ENCODE measurements around the gene TP53INP2. TPM values are rescaled to one million over a fixed set of nuclear protein-coding genes. Genes with fewer than 3 reads are reported as not detected.

The TP53INP2 gene
- total and polyA plus RNA-seq, 4 experiments from 2014 or later = 0.23 to 1.2 (median 0.86) TPM; not detected in 1

GRCh38 chr20:34709831-34710567, 5.9 kb downstream of the TP53INP2 start:
- no peaks in the 10 kb centered on the region for H3K27me3 ChIP-seq (ENCODE audit: insufficient read depth, low read length)
- H3K4me1 Mint-ChIP-seq = peaks cover 10 to 43% (median 13%) of the 10 kb centered on the region in 4 donors
- CTCF ChIA-PET (ENCODE audit: partially characterized antibody) = interaction anchor here (1.9 to 8.8 kb wide), 2 partner anchors 60 to 169 kb away, joined by 5 to 148 read pairs; no protein-coding TSS in a partner anchor
- POLR2A ChIA-PET (ENCODE audit: partially characterized antibody) = no interaction called here
- no peaks in the 10 kb centered on the region for H3K36me3 ChIP-seq (ENCODE audit: insufficient read depth, low read length)
- peak overlapping the region; percentile 88 to 95 (median 94) for H3K27ac Mint-ChIP-seq
- H3K27me3 Mint-ChIP-seq = no peaks in the 10 kb centered on the region
- peak overlapping the region; percentile 84 for H3K27ac ChIP-seq (ENCODE audit: low read depth, low read length)
- no peak for DNase-seq
- H3K4me3 ChIP-seq (ENCODE audit: low read length in 2 of 2) = peak overlapping the region; percentile 69 to 79
- intact Hi-C loops (cut with micrococcal nuclease) = loop anchor here (1.0 kb wide), 4 partner anchors 33 to 407 kb away; partner anchors contain the start of genes AHCY and PIGU
- H3K9me3 Mint-ChIP-seq = peaks cover 0 to 3% (median 0%) of the 10 kb centered on the region in 8 donors
- H3K9me3 ChIP-seq (ENCODE audit: control insufficient read depth in 1 of 2, low read length in 2 of 2) = no peaks in the 10 kb centered on the region
- H3K36me3 Mint-ChIP-seq = peaks cover 8 to 12% of the 10 kb centered on the region in 2 donors
- peak overlapping the region; percentile 87 to 92 (median 89) for H3K4me3 Mint-ChIP-seq
- peaks cover 20% of the 10 kb centered on the region for H3K4me1 ChIP-seq (ENCODE audit: insufficient read depth, low read length)

DNA sequence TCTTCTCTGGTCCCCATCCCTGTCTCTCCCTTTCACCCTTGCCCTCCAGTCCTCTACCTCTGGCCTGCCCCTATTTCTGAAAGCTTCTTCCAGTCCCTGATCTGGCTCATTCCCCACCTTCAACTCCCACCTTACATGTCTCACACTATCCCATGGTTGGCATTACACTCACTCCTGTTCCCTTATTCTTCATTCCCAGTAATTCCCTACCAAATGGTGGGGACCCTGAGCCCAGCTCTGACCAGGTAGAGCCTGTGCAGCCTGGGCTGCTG, 6.4 kb downstream of the TP53INP2 start:
- H3K4me3 Mint-ChIP-seq = peak overlapping the region; percentile 78 to 91 (median 88)
- H3K4me3 ChIP-seq (ENCODE audit: low read length in 2 of 2) = no peak overlapping the region
- intact Hi-C loops (cut with micrococcal nuclease) = no loop called here
- peaks cover 0 to 3% (median 0%) of the 10 kb centered on the region in 8 donors for H3K9me3 Mint-ChIP-seq
- no peak for DNase-seq
- no peaks in the 10 kb centered on the region for H3K27me3 Mint-ChIP-seq
- H3K27ac ChIP-seq (ENCODE audit: low read depth, low read length) = no peak overlapping the region
- peaks cover 12 to 17% of the 10 kb centered on the region in 2 donors for H3K36me3 Mint-ChIP-seq
- H3K4me1 Mint-ChIP-seq = peaks cover 10 to 38% (median 12%) of the 10 kb centered on the region in 4 donors
- H3K36me3 ChIP-seq (ENCODE audit: insufficient read depth, low read length) = no peaks in the 10 kb centered on the region
- H3K27me3 ChIP-seq (ENCODE audit: insufficient read depth, low read length) = no peaks in the 10 kb centered on the region
- peak overlapping the region; percentile 69 to 94 (median 93) for H3K27ac Mint-ChIP-seq
- CTCF ChIA-PET (ENCODE audit: partially characterized antibody) = interaction anchor here (1.9 to 8.8 kb wide), 3 partner anchors 59 to 170 kb away, joined by 4 to 148 read pairs (median 5); no protein-coding TSS in a partner anchor
- peaks cover 17% of the 10 kb centered on the region for H3K4me1 ChIP-seq (ENCODE audit: insufficient read depth, low read length)
- no peaks in the 10 kb centered on the region for H3K9me3 ChIP-seq (ENCODE audit: control insufficient read depth in 1 of 2, low read length in 2 of 2)
- POLR2A ChIA-PET (ENCODE audit: partially characterized antibody) = interaction anchor here (0.5 kb wide), 1 partner anchor 168 kb away, joined by 4 read pairs; no protein-coding TSS in a partner anchor

DNA sequence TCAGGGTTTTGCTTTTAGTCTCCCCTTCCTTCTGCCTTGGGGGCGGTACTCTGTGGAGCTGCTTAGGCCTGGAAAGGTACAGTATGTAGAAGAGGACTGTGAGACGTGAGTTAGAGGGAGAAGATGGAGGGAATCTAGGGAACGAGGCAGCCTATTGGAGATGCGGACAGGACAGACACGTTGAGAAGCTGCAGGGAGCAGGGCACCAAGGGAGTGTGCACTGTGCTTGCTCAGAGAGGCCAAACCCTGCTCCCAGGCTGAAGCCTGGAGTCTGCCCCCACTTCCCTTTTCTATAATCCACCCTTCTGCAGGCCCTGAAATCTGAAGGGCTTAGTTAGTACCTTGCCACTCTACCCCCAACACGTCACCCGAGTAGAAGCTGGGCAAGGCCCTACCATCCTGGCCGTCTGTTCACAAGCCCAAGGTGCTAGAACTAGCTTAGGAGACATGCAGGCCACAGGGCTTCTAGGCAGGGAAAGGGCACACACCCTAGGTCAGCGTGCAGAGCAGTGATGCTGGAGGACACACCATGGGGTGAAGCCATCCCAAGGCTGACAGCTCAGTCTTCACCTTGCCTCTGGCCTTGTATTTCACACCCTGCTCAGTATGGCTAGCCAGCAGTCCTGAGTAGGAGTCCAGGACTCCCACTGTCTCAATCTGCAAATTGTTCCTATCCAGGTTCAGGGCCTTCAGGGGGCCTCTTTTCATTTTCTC, 6.9 kb downstream of the TP53INP2 start:
- peak overlapping the region; percentile 78 to 91 (median 88) for H3K4me3 Mint-ChIP-seq
- peaks cover 12 to 17% of the 10 kb centered on the region in 2 donors for H3K36me3 Mint-ChIP-seq
- no peaks in the 10 kb centered on the region for H3K27me3 ChIP-seq (ENCODE audit: insufficient read depth, low read length)
- H3K4me3 ChIP-seq (ENCODE audit: low read length in 2 of 2) = no peak overlapping the region
- ChIA-PET CTCF (ENCODE audit: partially characterized antibody) (interaction anchor here (1.3 to 8.8 kb wide), 4 partner anchors 59 to 398 kb away, joined by 4 to 148 read pairs (median 4); no protein-coding TSS in a partner anchor), POLR2A (ENCODE audit: partially characterized antibody) (interaction anchor here (0.5 kb wide), 1 partner anchor 169 kb away, joined by 4 read pairs; no protein-coding TSS in a partner anchor)
- intact Hi-C loops (cut with micrococcal nuclease) = no loop called here
- peaks cover 10 to 34% (median 12%) of the 10 kb centered on the region in 4 donors for H3K4me1 Mint-ChIP-seq
- no peaks in the 10 kb centered on the region for H3K36me3 ChIP-seq (ENCODE audit: insufficient read depth, low read length)
- no peaks in the 10 kb centered on the region for H3K9me3 ChIP-seq (ENCODE audit: control insufficient read depth in 1 of 2, low read length in 2 of 2)
- H3K27ac Mint-ChIP-seq = peak overlapping the region in 6 of 7 donors; percentile 69 to 94 (median 90)
- no peak overlapping the region for H3K27ac ChIP-seq (ENCODE audit: low read depth, low read length)
- DNase-seq = peak in 1 of 5 donors; percentile 34
- peaks cover 17% of the 10 kb centered on the region for H3K4me1 ChIP-seq (ENCODE audit: insufficient read depth, low read length)
- H3K9me3 Mint-ChIP-seq = peaks cover 0 to 3% (median 0%) of the 10 kb centered on the region in 8 donors
- no peaks in the 10 kb centered on the region for H3K27me3 Mint-ChIP-seq

DNA sequence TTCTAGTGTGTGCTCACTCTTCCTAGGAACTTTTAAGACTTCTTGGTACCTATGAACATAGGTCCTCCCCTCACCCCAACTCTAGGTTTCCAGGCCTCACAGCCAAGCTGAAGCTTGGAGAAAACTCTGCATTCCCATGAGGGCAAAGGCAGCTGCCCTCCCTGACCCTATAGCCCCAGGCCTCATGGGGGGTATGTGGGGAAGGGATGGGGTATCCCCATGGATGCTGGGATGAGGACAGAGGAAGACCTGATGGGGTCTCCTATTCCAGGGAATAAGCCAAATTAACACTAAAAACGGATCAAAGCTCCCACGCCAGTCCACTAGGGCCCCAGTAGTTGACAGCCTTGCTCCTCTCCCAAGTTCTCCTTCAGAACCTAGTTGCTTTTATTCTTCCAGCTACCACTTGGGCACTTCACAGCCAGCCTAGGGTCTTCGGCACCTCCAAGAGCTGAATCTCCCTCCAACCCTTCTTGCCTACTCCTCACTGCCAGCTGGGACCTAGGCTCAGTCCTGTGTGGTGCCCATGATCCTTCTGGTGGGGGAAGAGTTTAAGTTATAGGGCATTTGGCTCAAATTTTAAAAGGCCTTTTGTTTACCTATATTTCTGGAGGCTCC, 7.8 kb downstream of the TP53INP2 start:
- peaks cover 17% of the 10 kb centered on the region for H3K4me1 ChIP-seq (ENCODE audit: insufficient read depth, low read length)
- intact Hi-C loops (cut with micrococcal nuclease) = no loop called here
- POLR2A ChIA-PET (ENCODE audit: partially characterized antibody) = no interaction called here
- no peaks in the 10 kb centered on the region for H3K9me3 ChIP-seq (ENCODE audit: control insufficient read depth in 1 of 2, low read length in 2 of 2)
- Mint-ChIP-seq H3K27me3 (no peaks in the 10 kb centered on the region), H3K36me3 (peaks cover 12 to 17% of the 10 kb centered on the region in 2 donors), H3K4me3 (peak overlapping the region in 2 of 8 donors; percentile 36 to 70), H3K4me1 (peaks cover 10 to 26% (median 12%) of the 10 kb centered on the region in 4 donors), H3K27ac (peak overlapping the region in 4 of 7 donors; percentile 23 to 94 (median 48)), H3K9me3 (peaks cover 0 to 3% (median 0%) of the 10 kb centered on the region in 8 donors)
- H3K27me3 ChIP-seq (ENCODE audit: insufficient read depth, low read length) = no peaks in the 10 kb centered on the region
- CTCF ChIA-PET (ENCODE audit: partially characterized antibody) = interaction anchor here (1.3 to 1.9 kb wide), 2 partner anchors 149 to 399 kb away, joined by 4 read pairs; no protein-coding TSS in a partner anchor
- no peak overlapping the region for H3K27ac ChIP-seq (ENCODE audit: low read depth, low read length)
- H3K36me3 ChIP-seq (ENCODE audit: insufficient read depth, low read length) = no peaks in the 10 kb centered on the region
- H3K4me3 ChIP-seq (ENCODE audit: low read length in 2 of 2) = no peak overlapping the region
- DNase-seq = no peak

DNA sequence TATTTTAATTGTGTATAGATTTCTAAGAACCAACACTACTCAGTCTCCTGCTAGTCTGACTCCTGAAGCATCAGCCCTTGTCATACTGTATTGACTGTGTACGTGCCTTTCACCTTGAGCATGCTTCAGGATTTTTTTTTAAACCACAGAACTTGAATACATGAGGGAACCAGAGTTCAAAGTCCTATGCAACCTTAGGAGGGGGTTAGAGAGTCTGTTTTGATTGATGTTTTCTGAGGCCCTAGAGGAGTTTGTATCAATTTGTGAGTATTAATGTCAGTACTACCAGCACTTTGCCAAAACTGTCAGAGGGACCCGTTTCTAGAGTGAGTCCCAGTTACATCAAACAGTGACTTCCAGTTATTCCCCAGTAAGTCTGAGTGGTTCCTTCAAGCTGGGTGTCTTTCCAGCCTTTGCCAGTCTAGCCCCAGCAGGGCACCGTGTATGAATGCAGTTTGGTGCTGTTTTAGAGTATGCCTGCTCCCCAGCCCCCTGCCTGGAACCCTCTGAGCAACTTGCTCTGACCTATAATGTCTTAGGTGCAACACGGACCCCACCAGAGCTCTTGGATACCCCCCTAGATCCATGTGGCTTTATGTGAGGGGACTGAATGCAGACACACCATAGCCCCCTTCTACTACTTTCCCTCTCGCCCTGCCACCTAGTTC, 8.5 kb downstream of the TP53INP2 start:
- Mint-ChIP-seq H3K4me1 (peaks cover 10 to 26% (median 12%) of the 10 kb centered on the region in 4 donors), H3K4me3 (peak overlapping the region in 1 of 8 donors; percentile 70), H3K9me3 (peaks cover 0 to 3% (median 0%) of the 10 kb centered on the region in 8 donors), H3K36me3 (peaks cover 16 to 21% of the 10 kb centered on the region in 2 donors), H3K27ac (peak overlapping the region in 4 of 7 donors; percentile 5 to 94 (median 8)), H3K27me3 (no peaks in the 10 kb centered on the region)
- H3K9me3 ChIP-seq (ENCODE audit: control insufficient read depth in 1 of 2, low read length in 2 of 2) = no peaks in the 10 kb centered on the region
- peak in 1 of 5 donors; percentile 33 for DNase-seq
- ChIA-PET CTCF (ENCODE audit: partially characterized antibody) (interaction anchor here (1.3 to 2.0 kb wide), 3 partner anchors 150 to 400 kb away, joined by 4 read pairs; no protein-coding TSS in a partner anchor), POLR2A (ENCODE audit: partially characterized antibody) (no interaction called here)
- no peak overlapping the region for H3K4me3 ChIP-seq (ENCODE audit: low read length in 2 of 2)
- no peaks in the 10 kb centered on the region for H3K27me3 ChIP-seq (ENCODE audit: insufficient read depth, low read length)
- intact Hi-C loops (cut with micrococcal nuclease) = no loop called here
- no peak overlapping the region for H3K27ac ChIP-seq (ENCODE audit: low read depth, low read length)
- no peaks in the 10 kb centered on the region for H3K36me3 ChIP-seq (ENCODE audit: insufficient read depth, low read length)
- H3K4me1 ChIP-seq (ENCODE audit: insufficient read depth, low read length) = peaks cover 17% of the 10 kb centered on the region

- peaks cover 10 to 24% (median 12%) of the 10 kb centered on the region in 4 donors for H3K4me1 Mint-ChIP-seq
- no peak overlapping the region for H3K4me3 Mint-ChIP-seq
- H3K9me3 Mint-ChIP-seq = peaks cover 0 to 3% (median 0%) of the 10 kb centered on the region in 8 donors
- Histone ChIP-seq H3K36me3 (ENCODE audit: insufficient read depth, low read length) (no peaks in the 10 kb centered on the region), H3K4me1 (ENCODE audit: insufficient read depth, low read length) (peaks cover 16% of the 10 kb centered on the region), H3K27ac (ENCODE audit: low read depth, low read length) (no peak overlapping the region), H3K9me3 (ENCODE audit: control insufficient read depth in 1 of 2, low read length in 2 of 2) (no peaks in the 10 kb centered on the region), H3K4me3 (ENCODE audit: low read length in 2 of 2) (no peak overlapping the region), H3K27me3 (ENCODE audit: insufficient read depth, low read length) (no peaks in the 10 kb centered on the region)
- CTCF ChIA-PET (ENCODE audit: partially characterized antibody) = interaction anchor here (0.8 to 2.0 kb wide), 4 partner anchors 10 to 400 kb away, joined by 3 to 4 read pairs (median 4); partner anchors contain the start of gene TP53INP2
- DNase-seq = peak in 1 of 5 donors; percentile 41
- intact Hi-C loops (cut with micrococcal nuclease) = no loop called here
- peaks cover 16 to 24% of the 10 kb centered on the region in 2 donors for H3K36me3 Mint-ChIP-seq
- H3K27me3 Mint-ChIP-seq = no peaks in the 10 kb centered on the region
- POLR2A ChIA-PET (ENCODE audit: partially characterized antibody) = no interaction called here
- H3K27ac Mint-ChIP-seq = peak overlapping the region in 2 of 7 donors; percentile 3
These were observed 9.2 kb downstream of the TP53INP2 start for GRCh38 chr20:34713194-34713943.
